DMS153 (cell line): ENCODE measurements around the gene KRTAP4-9.
"Not testable (repeated sequence)": the region's sequence is repeated elsewhere in the genome, so short reads cannot be mapped to it uniquely, and the experiment has no call there.

Experiments used
- DNase-seq: peaks from one replicate; lab custom pipeline; 2025; lab: John Stamatoyannopoulos, UW

The KRTAP4-9 gene

DNA sequence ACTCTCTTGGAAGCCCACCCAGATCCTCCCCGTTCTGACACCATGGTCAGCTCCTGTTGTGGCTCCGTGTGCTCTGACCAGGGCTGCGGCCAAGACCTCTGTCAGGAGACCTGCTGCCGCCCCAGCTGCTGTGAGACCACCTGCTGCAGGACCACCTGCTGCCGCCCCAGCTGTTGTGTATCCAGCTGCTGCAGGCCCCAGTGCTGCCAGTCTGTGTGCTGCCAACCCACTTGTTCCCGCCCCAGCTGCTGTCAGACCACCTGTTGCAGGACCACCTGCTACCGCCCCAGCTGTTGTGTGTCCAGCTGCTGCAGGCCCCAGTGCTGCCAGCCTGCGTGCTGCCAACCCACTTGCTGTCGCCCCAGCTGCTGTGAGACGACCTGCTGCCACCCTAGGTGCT lies at the start of gene KRTAP4-9:
TSS of gene KRTAP4-9 (plus strand) at position 43 of the 400 bp plus-strand sequence. CDS start at position 43, 0 bp downstream.
- not testable (repeated sequence) for DNase-seq

DNA sequence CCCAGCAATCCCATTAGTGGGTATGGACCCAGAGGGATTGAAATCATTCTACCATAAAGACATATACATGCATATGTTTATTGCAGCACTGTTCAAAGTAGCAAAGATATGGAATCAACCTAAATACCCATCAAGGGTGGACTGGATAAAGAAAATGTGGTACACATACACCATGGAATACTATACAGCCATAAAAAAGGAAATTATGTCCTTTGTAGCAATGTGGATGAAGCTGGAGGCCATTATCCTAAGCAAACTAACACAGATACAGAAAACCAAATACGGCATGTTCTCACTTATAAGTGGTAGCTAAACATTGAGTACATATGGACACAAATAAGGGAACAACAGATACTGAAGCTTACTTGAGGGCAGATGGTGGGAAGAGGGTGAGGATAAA lies 47.6 kb upstream of the KRTAP4-9 start:
- DNase-seq: no peak

DNA sequence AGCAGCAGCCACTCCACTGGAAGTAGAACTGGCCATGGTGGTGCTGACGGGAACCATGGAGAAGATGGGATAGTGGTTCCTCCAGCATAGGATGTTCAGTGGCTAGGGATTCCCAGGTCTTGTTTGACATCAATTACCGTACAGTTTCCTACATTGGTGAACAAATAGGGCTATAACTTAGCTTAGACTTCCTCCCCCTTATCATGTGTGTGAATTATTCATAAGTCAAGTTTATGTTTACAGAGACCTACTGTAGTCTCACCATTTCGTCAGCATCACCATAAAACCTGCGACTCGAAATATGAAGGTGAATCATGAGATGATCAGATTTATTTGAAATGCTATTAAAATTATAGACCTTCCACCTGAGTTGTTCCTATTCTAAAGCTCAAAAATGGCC lies 46.4 kb upstream of the KRTAP4-9 start:
- DNase-seq: no peak

DNA sequence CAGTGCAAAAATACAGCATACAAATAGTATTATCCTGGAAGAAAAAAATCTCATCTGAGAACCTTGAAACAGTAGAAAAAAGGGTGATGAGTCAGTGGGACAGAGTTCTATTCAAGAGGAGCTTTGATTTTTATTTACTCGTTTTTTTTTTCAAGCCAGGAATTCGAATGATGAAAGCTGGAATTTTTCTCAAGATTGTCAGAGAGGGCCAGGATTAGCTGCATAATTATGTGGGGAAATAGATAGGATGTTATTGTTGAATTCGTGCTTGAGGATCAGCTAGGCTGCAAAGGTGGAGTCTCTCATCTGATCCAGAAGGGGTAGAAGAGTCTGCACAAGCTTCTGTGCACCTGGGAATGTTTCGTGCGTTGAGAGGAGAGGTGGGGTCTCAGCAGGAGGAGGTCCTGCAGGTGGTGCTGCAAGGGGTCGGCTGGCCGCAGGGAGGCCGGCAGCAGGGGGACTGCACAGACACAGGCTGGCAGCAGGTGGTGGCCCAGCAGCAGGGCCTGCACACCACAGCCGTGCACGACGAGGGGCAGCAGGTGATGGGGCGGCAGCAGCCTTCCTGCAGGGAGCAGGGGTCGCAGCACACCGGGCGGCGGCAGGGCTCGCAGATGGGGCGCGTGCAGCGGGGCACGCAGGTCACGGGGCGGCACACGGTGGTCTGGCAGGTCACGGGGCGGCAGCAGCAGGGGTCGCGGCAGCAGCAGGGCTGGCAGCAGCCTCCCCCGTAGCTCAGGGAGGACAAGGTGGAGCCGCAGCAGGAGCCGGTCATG lies 45.7 kb upstream of the KRTAP4-9 start:
- not testable (repeated sequence) for DNase-seq

DNA sequence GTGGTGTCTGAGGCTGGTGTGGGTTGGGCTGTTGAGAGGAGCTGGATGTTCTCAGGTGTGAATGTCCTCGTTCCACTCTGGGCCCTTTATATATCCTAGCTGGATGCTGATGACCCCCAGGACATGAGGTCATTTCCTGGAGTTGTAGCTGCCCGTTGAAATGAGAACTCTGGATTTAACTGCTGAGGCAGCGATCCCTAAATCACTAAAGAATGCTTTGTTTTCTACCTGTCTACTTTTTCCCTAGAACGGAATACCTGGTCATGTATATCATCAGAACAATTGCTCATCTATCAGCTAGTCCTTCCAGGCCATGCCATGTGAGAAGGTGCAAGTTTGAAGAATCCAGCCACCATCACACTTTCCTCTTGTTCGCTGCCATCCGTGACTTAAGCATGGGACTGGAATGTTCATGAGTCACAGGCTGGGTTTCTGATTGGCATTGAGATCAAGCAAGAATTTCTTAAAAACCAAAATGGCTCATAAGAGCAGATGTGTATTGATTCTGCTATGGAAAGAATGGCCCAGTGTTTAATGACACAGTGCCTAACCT lies 45.1 kb upstream of the KRTAP4-9 start, which contains the start of gene KRTAP2-3:
TSS of gene KRTAP2-3 (minus strand) at position 63 of the 553 bp plus-strand sequence. CDS start 64 bp downstream, outside the sequence.
- DNase-seq: no peak

DNA sequence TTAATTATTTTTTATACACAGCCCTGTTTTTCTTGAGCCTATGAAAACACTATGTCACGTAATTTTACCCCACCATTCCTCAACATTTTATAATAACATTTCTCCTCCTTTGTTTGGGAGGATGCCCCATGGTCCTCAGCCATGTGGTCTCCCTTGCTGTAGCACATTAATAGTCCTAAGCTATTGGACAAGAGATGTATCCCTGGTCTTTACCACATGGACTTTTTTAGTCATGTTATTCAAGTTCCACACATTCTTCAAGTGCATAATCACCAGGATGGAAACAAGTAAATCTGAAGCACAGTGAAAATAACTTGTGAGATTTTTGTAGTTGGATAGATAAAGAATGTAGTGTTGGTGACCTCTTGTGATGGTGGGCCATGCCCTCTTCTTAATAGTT lies 43.2 kb upstream of the KRTAP4-9 start:
- DNase-seq: no peak

DNA sequence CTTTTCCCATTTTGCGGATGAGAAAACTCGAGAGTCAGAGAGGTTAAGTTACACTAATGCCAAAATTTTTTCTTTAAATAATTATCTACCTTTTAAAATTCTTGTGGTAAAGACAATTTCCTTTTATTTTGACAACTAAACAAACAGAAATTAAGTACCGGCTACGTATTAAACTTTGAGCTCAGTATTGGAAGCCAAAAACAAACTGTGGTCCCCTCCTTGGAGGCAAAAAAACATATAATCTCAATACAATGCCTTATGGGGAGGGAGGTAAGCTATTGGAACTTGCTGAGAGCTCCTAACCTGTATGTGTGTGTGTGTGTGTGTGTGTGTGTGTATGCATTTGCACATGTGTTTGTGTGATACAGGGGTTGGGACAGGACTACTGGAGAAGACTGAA lies 41.7 kb upstream of the KRTAP4-9 start:
- DNase-seq: no peak

DNA sequence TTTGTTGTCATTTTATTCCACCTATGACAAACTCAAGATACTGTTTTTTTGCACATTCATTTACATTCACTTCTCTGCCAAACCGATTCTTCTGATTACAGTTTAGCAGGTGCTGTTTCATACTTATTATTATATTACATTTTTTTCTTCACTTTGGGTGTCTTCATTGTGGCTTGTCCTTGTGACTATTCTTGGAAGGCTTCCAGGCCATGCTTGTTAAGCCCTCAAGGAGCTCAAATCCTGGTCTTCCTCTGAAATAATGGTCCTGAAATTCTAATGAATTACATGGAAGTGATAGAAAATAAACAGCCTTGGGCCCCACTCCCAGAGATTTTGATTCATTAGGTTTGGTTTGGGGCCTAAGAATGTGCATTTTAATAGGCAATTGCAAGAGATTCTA lies 40.9 kb upstream of the KRTAP4-9 start:
- DNase-seq: no peak

DNA sequence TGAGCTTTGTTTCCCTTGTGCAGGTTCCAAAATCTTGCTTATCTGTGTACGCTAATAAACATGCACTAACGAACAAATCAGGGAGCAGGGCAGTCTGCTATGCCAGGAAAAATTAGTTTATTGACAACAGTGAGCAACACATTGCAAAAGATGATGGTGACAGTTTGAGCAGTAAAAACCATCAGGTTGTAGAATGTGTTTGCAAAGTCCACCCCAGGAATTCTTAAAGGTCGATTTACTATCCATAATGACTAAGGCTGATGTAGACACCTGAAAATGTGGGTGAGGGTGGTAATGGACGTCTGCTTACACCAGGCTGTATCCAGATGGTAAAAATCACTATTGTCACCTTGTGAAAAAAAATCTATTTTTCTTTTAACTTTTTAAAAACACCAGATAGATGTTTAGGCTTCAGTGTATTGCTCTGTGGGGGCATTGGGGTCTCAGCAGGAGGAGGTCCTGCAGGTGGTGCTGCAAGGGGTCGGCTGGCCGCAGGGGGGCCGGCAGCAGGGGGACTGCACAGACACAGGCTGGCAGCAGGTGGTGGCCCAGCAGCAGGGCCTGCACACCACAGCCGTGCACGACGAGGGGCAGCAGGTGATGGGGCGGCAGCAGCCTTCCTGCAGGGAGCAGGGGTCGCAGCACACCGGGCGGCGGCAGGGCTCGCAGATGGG lies 40.0 kb upstream of the KRTAP4-9 start:
- not testable (repeated sequence) for DNase-seq

DNA sequence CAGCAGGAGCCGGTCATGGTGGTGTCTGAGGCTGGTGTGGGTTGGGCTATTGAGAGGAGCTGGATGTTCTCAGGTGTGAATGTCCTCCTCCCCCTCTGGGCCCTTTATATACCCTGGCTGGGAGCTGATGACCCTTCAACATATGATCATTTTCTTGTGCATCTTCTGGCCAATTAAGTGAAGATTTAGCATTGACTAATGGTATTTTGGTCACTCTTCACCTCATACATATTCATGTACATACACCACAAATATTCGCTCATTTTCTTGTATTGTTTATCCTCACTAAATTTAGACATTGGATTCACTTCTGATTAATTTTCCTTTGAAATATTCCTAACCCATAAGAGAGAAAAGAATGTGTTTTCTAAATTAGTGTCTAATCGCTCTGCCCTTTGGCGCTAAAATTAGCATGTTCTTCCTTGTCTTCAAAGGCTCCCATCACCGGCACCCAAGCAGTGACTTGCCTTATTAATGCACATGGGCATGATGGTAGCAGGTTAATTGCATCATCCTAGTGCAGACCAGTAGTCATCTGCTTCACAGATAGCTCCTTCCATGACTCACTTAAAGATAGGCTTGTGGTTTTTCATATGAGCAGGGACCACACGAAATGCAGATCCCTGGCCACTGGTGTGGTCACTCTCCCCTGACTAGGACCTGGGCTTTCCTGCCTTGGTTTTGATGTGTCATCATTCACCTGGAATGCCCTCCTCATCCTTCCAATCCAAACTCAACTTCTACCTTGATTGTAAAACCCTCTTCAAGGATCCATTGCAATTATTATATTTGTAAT lies 39.2 kb upstream of the KRTAP4-9 start, which contains the start of gene KRTAP2-4:
TSS of gene KRTAP2-4 (minus strand) at position 51 of the 796 bp plus-strand sequence. CDS start at position 17, 34 bp downstream.
- no peak for DNase-seq

DNA sequence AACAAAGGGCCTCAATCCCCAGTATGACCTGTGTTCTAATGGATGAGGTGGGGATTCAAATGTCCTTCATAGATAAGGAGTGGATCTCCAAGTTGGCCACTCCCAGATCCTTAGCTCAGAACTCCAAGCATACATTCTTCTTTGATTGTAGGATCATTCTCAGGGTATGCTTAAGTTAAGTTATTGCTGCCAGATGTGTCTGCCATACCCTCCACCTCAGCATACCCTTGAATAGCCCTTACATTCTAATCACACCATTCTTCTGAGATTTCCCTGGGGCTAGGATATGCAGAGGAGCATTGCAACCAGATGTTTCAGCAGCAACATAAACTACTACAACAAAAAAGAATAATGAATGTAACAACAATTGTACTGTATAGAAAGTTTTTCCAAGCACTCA lies 37.9 kb upstream of the KRTAP4-9 start:
- DNase-seq: no peak

DNA sequence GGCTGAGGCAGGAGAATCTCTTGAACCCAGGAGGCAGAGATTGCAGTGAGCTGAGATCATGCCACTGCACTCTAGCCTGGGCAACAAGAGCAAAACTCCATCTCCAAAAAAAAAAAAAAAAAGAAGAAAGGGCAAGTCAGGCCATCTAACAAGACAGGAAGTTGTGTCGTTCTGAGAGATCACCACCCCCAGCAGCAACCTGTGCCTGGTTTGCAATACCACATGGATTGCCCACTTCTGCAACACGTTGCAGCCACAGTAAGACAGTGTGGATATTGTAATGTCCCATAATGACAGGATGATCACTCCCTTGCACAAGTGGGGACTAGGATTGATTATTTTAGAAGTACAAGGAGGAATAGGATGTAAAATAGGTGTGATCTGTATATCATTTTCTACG lies 36.2 kb upstream of the KRTAP4-9 start:
- DNase-seq: no peak

DNA sequence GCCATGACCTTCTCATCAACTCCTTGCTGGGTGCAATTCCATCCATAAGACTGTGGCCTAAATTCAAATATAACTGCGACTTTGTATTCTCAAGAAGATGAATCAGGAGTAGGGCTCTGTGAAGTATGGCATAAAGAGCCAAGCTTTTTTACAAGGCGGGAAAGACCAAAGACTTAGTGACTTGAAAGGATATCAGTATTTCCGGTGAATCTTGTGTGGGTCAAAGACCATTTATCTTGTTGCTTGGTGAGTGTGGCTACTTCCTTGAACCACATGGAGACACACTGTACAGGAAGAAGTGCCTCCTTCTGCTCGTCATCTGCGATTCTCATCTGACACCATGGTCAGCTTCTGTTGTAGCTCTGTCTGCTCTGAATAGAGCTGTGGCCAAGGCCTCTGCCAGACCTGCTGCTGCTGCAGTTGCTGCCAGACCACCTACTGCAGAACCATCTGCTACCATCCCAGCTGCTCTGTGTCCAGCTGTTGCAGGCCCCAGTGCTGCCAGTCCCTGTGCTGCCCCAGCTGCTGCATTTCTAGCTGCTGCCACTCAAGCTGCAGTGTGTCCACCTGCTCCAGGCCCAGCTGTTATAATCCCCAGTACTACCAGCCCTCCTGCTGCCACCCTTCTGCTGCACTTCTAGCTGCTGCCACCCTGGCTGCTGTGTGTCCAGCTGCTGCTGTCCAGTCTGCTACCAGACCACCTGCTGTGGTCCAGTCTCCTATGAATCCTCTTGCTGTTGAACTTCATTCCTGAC lies 33.4 kb upstream of the KRTAP4-9 start:
- no peak for DNase-seq

DNA sequence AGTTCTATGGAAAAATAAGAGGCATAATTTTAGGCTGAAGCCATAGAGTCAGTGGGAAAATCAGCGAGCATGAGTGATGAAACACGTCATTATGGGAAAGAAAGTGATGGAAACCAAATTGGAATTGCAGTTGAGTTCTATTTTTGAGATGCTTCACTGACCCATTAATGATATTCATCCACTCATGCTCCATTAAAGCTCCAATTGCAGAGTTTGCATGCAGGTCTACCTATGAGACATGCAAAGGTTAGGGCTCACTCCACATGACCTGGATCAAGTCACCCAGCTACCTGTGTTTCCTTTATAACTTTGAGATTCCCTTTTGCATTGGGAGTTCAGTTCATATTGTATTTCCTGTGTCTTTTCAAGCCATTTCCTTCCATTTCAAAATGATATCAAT lies 31.5 kb upstream of the KRTAP4-9 start:
- no peak for DNase-seq

DNA sequence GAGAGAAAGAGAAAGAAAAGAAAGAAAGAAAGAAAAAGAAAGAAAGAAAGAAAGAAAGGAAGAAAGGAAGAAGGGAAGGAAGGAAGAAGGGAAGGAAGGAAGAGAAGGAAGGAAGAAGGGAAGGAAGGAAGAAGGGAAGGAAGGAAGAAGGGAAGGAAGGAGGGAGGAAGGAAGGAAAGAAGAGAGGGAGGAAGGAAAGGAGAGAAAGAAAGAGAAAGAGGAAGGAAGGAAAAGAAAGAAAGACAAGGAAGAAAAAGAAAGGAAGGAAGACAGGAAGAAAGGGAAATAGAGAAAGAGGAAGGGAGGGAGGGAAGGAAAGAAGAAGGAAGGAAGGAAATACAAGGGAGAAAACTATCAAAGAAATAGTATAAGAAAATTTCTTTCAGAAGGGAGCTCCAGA lies 28.4 kb upstream of the KRTAP4-9 start:
- no peak for DNase-seq

DNA sequence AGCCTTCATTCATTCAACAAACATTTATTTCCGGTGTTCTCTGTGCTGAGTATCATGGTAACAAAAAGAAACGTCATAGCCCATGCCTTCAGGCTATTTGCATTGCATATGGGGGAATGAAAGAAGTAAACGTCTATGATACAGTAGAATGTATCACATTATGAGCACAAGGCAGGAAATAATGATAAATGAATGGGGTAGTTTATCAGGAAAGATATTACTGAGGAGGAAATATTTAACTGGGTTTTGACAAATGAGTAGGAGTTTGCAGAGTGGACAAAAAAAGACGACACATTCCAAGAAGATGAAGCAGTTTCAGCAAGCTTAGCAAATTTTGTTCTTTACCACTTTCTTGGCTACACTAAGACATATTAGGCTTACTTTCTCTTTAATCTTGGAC lies 22.6 kb upstream of the KRTAP4-9 start:
- no peak for DNase-seq

DNA sequence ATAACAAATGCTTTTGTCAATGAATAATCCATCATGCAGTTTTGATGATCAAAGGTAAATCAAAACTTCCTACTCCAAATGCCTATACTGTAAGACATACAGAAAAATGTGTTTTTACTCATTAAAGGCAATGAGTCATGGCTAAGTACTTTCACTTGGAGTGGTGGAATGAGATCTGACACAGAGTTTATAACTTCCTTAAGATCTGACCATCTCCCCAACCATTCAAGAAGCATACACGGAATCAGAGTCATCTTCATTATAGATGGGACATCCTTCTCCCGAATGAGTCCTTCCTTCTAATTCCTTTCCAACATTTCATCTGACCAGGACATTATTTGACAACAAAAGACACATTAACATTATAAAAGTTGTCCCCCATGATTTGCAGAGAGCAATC lies 21.8 kb upstream of the KRTAP4-9 start:
- DNase-seq: not testable (repeated sequence)

DNA sequence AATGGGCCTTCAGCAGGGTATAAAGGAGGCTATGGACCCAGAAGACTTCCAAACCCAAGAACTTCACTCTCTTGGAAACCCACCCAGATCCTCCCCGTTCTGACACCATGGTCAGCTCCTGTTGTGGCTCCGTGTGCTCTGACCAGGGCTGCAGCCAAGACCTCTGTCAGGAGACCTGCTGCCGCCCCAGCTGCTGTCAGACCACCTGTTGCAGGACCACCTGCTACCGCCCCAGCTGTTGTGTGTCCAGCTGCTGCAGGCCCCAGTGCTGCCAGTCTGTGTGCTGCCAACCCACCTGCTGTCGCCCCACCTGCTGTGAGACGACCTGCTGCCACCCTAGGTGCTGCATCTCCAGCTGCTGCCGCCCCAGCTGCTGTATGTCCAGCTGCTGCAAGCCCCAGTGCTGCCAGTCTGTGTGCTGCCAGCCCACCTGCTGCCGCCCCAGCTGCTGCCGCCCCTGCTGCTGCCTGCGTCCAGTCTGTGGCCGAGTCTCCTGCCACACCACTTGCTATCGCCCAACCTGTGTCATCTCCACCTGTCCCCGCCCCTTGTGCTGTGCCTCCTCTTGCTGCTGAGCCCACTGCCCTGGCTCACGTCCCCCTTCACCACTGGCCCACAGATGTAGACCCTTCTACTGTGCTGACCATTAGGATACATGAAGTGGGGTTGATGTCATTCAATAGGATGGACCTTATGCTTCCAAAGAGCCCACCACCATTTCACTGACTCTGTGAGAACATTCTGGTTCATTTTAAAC lies 20.9 kb upstream of the KRTAP4-9 start, which contains the start of gene KRTAP4-7:
TSS of gene KRTAP4-7 (plus strand) at position 51 of the 757 bp plus-strand sequence. CDS start at position 108, 57 bp downstream.
- DNase-seq: not testable (repeated sequence)

DNA sequence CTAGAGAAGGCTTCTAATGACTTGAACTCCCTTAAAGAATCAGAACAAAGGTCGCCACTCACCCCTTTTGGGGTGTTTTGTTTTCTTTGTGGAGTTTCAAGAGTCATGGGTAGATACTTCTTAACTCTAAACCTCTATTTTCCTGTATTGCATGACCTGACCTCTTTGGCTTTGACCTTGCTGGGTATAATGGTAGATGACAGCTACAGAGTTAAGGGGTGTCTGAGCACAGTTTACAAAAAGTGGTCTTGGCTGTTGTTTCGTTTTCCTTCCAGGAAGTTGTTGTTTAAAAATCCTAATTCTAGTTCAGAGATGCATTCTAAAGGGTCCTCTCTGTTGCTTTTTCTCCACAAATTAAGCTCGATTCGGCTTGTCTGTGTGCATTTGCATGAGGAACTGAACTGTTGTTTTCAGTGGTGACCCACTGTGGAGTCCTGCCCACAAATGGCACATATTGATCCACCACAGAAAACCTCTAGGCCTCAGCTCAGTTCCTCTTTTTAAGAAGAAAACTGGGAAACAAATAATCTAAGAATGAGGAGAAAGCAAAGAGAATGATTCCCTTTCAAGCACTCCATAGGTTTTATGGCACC lies 16.3 kb upstream of the KRTAP4-9 start:
- not testable (repeated sequence) for DNase-seq

DNA sequence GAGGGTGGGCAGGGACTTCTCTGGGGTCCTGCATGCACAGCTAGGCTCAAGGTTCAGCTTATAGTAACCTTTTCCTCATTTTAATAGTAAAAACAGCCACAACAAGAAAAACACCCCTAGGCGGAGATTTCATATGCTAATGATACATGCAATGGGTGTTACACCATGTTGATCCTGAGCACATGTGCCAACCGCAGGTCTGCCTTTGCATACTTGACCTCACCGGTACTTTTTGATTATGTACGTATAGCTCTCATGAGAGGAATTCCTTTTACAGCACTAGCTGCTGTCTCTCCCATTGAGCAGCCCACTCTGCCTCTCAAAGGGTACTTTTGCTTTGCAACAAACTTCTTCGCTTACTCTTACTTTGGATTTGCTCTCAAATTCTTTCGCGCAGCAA lies 9.1 kb upstream of the KRTAP4-9 start:
- no peak for DNase-seq
